NCI-H69 (cell line): Measurements from ENCODE around the gene USP51.
"Not testable (repeated sequence)": the region's sequence is repeated elsewhere in the genome, so short reads cannot be mapped to it uniquely, and the experiment has no call there.

Experiments
- DNase-seq: peaks from one replicate; lab custom pipeline; 2025; lab: John Stamatoyannopoulos, UW

USP51 gene

DNA sequence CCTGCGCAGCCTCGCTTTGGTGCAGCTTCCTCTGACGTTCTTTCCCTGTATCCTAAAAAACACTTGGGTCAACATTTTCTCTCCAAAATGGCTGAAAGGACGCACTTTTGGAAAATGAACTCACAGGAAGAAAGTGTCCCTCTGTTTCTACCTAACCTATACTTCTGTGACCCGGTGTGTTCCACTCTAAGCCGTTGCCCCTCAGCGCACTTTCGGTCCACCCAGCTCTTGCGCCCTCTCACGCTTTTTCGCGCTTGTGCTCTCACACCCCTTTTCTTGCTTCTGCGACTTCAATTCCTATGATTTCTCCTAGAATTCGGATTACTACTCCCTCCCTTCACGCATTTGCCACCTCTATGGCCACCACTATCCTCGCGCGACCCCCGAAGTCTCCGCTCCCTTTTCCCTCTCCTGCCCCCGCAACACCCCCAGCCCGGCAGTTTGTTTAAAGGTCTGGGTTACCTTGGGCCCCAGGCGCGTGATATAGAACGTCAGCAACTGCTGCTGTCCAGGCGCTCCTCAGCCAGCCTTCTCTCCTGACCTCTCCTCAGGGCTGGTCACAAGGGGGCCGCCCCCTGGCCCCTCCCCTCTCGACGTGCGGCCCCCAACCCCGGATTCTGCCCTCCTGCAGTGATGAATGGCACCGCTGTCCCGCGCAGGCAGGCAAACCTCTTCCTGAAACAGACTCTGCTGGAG lies at the start of gene USP51:
USP51 (minus strand) TSS at position 535 of the 696 bp plus-strand sequence. CDS start 909 bp downstream, outside the sequence.
- no peak for DNase-seq

DNA sequence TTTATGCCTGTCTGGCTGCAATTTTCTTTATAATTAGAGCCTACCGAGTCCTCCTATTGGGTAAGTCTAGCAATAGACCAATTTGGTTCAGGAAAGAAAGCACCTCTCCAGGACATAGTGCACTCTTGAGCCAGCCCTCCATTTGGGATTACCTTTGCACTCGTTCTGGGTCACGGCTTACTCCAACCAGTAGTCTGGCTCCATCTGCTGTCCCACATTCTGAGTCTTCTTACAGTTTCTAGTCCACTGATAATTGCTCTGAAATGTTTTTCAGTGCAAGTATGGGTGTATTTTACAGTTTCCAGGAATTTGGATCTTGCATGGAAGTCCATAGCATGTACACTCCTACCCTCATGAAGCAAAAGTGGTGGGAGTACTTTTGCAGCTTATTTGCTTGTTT lies 34.8 kb upstream of the USP51 start:
- DNase-seq, result no peak

- no peak for DNase-seq
Measured at GRCh38 chrX:55523356-55523755, 33.7 kb upstream of the USP51 start.

- DNase-seq, result no peak
Measured at GRCh38 chrX:55522596-55523276, 33.1 kb upstream of the USP51 start.

GRCh38 chrX:55521687-55522086 lies 32.0 kb upstream of the USP51 start:
- DNase-seq, result no peak

- DNase-seq, result not testable (repeated sequence)
Measured at GRCh38 chrX:55516794-55517481, 27.3 kb upstream of the USP51 start.

DNA sequence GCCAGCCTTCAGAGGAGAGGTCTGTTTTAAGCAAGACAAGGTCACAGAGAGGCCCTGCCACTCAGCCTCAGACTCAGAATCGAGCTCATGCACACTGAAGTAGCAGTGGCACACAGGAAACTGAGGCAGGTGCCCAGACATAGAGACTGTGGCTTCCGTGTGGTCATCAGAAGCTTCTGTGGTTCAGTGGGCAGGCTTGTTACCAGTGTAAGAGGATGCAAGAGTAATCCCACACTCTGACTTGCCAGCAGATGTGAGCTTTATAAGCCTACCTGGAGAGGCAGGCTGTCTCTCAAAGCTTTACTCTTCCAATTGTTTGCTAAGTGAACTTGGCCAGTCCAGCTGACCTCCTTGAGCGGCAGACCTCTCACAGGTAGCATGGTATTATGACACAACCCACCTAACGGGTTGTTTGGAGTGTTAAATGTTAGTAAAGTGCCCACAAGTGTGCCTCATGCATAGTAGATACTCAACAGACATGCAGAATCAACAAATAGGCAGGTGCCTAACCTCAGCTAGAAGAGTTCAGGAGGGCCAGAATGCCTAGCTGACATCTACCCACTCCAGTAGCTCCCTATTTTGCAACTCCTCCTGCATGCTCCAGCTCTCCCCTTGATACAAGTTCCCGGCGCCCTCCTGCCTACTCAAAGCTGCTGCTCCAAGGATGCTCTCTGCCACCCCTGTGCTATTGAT lies 23.5 kb upstream of the USP51 start:
- DNase-seq, result not testable (repeated sequence)

- DNase-seq, result not testable (repeated sequence)
Measured at GRCh38 chrX:55508410-55509152, 18.9 kb upstream of the USP51 start.

DNA sequence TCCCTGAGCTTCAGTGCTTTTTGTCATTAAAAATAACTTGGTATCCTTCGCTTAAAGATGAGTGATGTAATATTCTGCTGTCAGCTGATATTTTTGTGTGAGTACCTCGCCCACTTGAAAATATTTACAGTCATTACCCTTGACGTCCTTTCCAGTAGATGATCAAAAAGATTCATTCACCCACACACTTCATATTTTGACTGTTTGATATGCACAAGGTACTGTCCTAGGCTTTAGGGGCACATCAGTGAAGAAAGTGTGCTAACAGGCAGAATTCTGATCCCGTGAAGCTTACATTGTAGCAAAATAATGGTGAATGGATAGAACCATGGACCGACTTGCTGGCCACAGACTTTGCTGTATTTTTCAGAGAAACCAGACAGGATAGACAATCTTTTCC lies 18.1 kb upstream of the USP51 start:
- DNase-seq, result not testable (repeated sequence)

- not testable (repeated sequence) for DNase-seq
Measured at GRCh38 chrX:55507010-55507409, 17.4 kb upstream of the USP51 start.

- no peak for DNase-seq
Measured at GRCh38 chrX:55490974-55491373, 1.3 kb upstream of the USP51 start.

DNA sequence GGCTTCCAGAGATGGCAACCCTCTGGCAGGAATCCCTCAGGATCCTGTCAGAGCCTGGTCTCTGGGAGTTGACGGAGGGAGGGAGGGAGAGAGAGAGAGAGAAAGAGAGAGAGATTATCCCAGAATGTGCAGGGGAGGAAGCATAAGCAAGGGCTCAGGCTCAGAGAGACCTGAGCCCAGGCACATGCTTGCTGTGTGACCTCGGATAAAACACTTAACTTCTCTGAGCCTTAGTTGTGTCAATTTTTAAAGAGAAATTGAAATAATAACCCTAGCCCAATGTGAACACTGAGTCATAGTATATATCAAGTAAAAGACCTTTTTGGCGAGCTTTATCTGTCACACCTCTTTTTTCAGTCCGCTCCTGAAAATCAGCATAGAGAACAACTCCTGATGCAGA lies 473 bp upstream of the USP51 start:
- DNase-seq, result no peak

GRCh38 chrX:55488593-55489313 lies 895 bp downstream of the USP51 start:
- DNase-seq, result peak; percentile 16

DNA sequence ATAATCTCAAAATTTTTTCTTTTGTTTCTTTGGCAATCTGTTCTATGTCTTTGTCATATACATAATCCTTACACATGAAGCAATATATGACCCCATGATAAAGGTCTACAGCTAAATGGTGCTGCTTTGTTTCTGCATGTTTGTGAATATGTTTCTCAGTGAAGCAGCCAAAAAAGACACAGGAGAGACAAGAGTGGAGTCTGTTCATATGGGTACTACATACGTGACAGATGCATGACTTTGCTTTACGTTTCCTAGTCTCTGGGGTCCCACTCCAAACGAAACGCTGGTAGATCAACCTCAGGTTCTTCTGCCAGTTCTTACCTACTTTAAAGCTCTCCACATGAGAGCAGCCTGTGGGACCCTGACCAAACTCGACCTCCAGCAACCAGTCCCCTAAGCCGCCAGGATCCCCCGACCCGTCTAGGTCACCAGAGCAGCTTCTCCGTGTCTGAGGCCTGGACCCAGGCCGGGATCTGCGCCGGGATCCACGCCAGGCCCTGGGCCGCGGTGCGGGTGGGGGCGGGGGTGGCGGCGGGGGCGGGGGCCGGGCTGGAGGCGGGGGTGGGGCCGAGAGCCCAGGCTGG lies 1.5 kb downstream of the USP51 start:
- DNase-seq, result no peak

DNA sequence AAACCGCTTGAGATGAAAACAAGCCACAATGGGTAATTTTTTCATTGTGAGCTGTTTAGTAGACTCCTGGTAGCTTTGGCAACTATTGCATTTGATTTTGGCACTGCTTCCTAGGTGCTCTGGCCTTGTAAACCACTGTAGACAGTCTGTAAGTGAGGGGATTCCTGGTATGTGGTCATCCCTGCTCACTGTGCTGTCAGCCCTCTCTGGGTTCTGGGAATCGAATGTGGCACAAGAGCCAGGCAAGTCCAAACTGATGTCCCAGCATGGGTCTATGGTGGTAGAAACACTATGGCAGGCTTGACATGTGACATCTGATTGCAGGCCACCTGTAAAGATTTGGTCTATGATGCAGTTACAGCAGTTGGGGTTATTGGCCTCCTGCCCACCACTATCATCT lies 2.5 kb downstream of the USP51 start:
- no peak for DNase-seq

- DNase-seq, result no peak
Measured at GRCh38 chrX:55486736-55487135, 2.9 kb downstream of the USP51 start.

DNA sequence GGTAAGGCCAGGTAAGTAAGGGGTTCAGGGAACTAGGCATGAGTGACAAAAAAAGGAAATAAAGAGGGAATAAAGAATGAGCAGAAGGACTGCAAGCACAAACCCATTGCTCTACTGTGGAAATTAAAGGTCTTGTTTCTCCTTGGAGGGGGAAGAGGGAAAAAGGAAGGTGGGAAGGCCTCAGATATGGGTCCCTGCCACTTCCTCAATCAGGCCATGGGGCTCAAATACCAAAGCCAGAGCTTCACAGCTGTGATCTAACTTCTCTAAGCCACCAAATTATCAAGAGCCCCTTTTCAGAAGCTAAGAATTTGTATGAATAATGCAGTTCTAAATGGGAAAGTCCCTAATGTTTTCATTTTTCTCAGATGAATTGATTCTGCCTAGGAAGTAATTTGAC lies 4.7 kb downstream of the USP51 start:
- DNase-seq, result no peak

GRCh38 chrX:55480390-55481062 lies 9.1 kb downstream of the USP51 start:
- no peak for DNase-seq

- not testable (repeated sequence) for DNase-seq
Measured at GRCh38 chrX:55479956-55480355, 9.7 kb downstream of the USP51 start.

GRCh38 chrX:55465791-55466190 lies 23.9 kb downstream of the USP51 start:
- not testable (repeated sequence) for DNase-seq
